ENCODE data around the gene PRKCB.

The PRKCB gene

GRCh38 chr16:24253192-24253591 is 417.4 kb downstream of the PRKCB start:
- peak; percentile 65 for DNase-seq (ENCODE audit: low spot score)

- peak; percentile 51 for DNase-seq (ENCODE audit: low spot score)
Observed at GRCh38 chr16:24255456-24256371, 419.9 kb downstream of the PRKCB start, which contains the start of gene CACNG3. Gene CACNG3, plus strand, starts transcription at chr16:24256335. Its CDS starts 420 bp downstream, at chr16:24256755.

DNA sequence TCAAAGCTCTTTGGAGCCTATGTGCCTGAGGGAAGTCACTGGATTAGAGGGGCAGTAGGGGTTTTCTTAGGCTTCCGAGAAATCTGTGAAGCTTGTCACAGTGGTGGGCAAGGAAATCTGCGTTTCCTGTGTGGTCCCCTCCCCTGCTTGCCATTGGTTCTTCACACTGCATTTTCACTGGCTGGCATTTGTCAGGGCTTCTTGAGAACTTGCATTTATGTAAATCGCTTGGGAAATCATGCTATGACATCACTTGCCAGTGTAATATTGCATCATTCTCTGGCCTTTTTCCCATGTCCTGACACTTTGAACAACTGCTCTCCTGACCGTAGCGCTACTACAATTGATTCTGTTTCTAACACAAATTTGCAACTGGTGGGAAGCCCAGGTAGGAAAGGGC is 422.2 kb downstream of the PRKCB start:
- no peak for DNase-seq (ENCODE audit: low spot score)

DNA sequence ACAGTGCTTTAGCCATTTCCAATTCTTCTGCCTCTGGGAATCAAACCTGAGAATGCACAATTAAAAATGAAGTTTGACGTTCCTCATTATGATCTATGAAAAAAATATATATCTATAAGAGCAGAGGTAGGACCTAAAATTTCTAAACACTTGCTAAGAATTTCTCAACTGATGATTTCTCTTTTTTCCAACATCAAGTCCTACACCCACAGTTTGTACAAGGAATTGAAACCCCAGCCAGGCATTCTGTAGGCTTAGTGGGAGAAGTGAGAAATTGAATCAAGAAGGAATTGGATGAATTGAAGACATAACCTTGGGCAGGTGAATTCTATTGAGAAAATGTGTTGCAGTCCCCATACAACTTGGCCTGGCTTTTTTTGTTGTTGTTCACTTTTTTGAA is 423.0 kb downstream of the PRKCB start:
- DNase-seq (ENCODE audit: low spot score): no peak

DNA sequence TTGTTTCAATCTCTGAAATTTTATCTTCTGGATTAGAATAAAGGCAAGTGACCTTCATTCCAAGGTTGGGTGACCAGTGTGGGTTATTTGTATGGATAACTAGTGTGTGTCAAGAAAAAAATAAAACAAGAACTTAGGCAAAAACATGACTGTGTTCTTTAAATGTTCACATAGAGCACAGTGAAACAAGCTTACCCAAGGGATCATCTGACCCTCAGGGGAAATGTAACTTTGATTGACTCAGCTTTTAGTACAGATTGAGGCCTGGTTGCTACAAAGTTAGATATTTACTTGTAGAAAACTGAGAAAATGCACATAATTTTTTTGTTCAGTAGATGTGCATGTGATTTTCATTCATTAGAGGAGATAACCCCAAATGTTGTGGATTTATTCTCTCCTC is 427.0 kb downstream of the PRKCB start:
- no peak for DNase-seq (ENCODE audit: low spot score)

All from globus pallidus (tissue), 1 donor.